ENCODE data around the gene KRT86. TPM values are rescaled to one million over a fixed set of nuclear protein-coding genes. Genes with fewer than 3 reads are reported as not detected.
A peak's percentile ranks its signal among the peaks of the same experiment; 100 is the strongest.

KRT86 gene
- total RNA-seq, 5 donors from 2014 or later (not counting 1 experiment from before 2014, with no cell fraction given) = 0.35 TPM; not detected in 4

- Histone ChIP-seq H3K27ac (ENCODE audit: low read length) (no peak overlapping the region), H3K27me3 (replicated peaks in 1 of 2; ENCODE audit: control insufficient read depth in 2 of 2, extremely low read depth in 1 of 2, insufficient read depth in 2 of 2, low read length in 1 of 2) (peaks cover 6 to 41% of the 10 kb centered on the region in 2 experiments), H3K4me3 (ENCODE audit: control insufficient read depth in 1 of 2, extremely low read depth in 1 of 2, low read length in 1 of 2) (no peak overlapping the region), H3K36me3 (ENCODE audit: control insufficient read depth in 2 of 2, extremely low read depth in 1 of 2, insufficient read depth in 1 of 2, low read length in 1 of 2) (no peaks in the 10 kb centered on the region), H3K9me3 (no peaks in the 10 kb centered on the region), H3K4me1 (ENCODE audit: control insufficient read depth in 1 of 2, extremely low read depth in 1 of 2, insufficient read depth in 2 of 2, low read length in 2 of 2) (peaks cover 0 to 23% of the 10 kb centered on the region in 2 experiments)
- H3K27me3 Mint-ChIP-seq = peaks cover 41 to 45% of the 10 kb centered on the region in 2 donors
- H3K4me3 Mint-ChIP-seq = no peak overlapping the region
- CTCF ChIA-PET = no interaction called here
- no peaks in the 10 kb centered on the region for H3K36me3 Mint-ChIP-seq
- H3K4me1 Mint-ChIP-seq = peaks cover 18 to 29% (median 24%) of the 10 kb centered on the region in 3 donors
- DNase-seq = no peak
- H3K27ac Mint-ChIP-seq = no peak overlapping the region
- no peak for ATAC-seq (replicated peaks in 1 of 4)
- POLR2A ChIA-PET = interaction anchor here in 1 of 2 donors (0.5 kb wide), 1 partner anchor 778 kb away, joined by 4 read pairs; no protein-coding TSS in a partner anchor
- H3K9me3 Mint-ChIP-seq = no peaks in the 10 kb centered on the region
- WGBS (ENCODE audit: insufficient coverage) = no CpG with 5 or more reads among the region's 11 CpGs
Measured at GRCh38 chr12:52305921-52306705, 31.7 kb downstream of the KRT86 start.

DNA sequence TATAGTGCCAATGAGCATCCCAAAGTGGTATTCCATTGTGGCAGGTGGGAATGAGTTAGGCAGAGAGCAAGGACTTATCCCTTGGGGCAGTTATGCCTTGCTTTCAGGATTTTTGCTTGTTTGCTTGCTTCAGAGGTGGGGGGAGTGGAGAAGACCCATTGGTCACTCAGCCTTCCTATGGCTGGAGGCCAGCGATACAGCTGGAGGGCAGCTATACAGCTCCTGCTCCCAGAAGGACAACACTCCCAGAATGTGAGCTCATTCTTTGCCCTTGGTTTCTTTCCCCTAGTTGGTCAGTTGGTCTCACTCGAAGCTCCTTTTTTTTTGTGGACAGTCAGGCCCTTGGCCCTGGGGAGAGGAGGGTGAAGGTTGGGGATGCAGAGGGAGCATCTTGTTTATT, 32.3 kb downstream of the KRT86 start:
- Mint-ChIP-seq H3K36me3 (no peaks in the 10 kb centered on the region), H3K9me3 (no peaks in the 10 kb centered on the region), H3K27me3 (peaks cover 47 to 50% of the 10 kb centered on the region in 2 donors), H3K4me1 (peaks cover 18 to 29% (median 24%) of the 10 kb centered on the region in 3 donors), H3K4me3 (no peak overlapping the region), H3K27ac (no peak overlapping the region)
- Histone ChIP-seq H3K36me3 (ENCODE audit: control insufficient read depth in 2 of 2, extremely low read depth in 1 of 2, insufficient read depth in 1 of 2, low read length in 1 of 2) (no peaks in the 10 kb centered on the region), H3K27ac (ENCODE audit: low read length) (no peak overlapping the region), H3K9me3 (no peaks in the 10 kb centered on the region), H3K27me3 (replicated peaks in 1 of 2; ENCODE audit: control insufficient read depth in 2 of 2, extremely low read depth in 1 of 2, insufficient read depth in 2 of 2, low read length in 1 of 2) (peaks cover 9 to 46% of the 10 kb centered on the region in 2 experiments), H3K4me3 (ENCODE audit: control insufficient read depth in 1 of 2, extremely low read depth in 1 of 2, low read length in 1 of 2) (no peak overlapping the region), H3K4me1 (ENCODE audit: control insufficient read depth in 1 of 2, extremely low read depth in 1 of 2, insufficient read depth in 2 of 2, low read length in 2 of 2) (peaks cover 0 to 23% of the 10 kb centered on the region in 2 experiments)
- POLR2A ChIA-PET = interaction anchor here in 1 of 2 donors (0.5 kb wide), 1 partner anchor 778 kb away, joined by 4 read pairs; no protein-coding TSS in a partner anchor
- no peak for DNase-seq
- no peak for ATAC-seq (replicated peaks in 1 of 4)
- 64% methylated on average over 1 of the region's 2 CpGs for WGBS (ENCODE audit: insufficient coverage)
- CTCF ChIA-PET = no interaction called here

- Mint-ChIP-seq H3K9me3 (no peaks in the 10 kb centered on the region), H3K27ac (peak overlapping the region in 1 of 2 donors; percentile 74), H3K4me3 (peak overlapping the region; percentile 28 to 57 (median 55)), H3K4me1 (peaks cover 18 to 29% (median 24%) of the 10 kb centered on the region in 3 donors), H3K36me3 (no peaks in the 10 kb centered on the region), H3K27me3 (peaks cover 59 to 62% of the 10 kb centered on the region in 2 donors)
- peak; percentile 56 to 81 (median 62) for ATAC-seq (replicated peaks in 1 of 4)
- peak in 23 of 35 experiments; percentile 8 to 55 (median 24) for DNase-seq
- Histone ChIP-seq H3K9me3 (no peaks in the 10 kb centered on the region), H3K27ac (ENCODE audit: low read length) (no peak overlapping the region), H3K4me1 (ENCODE audit: control insufficient read depth in 1 of 2, extremely low read depth in 1 of 2, insufficient read depth in 2 of 2, low read length in 2 of 2) (peaks cover 0 to 23% of the 10 kb centered on the region in 2 experiments), H3K27me3 (replicated peaks in 1 of 2; ENCODE audit: control insufficient read depth in 2 of 2, extremely low read depth in 1 of 2, insufficient read depth in 2 of 2, low read length in 1 of 2) (peaks cover 9 to 58% of the 10 kb centered on the region in 2 experiments), H3K36me3 (ENCODE audit: control insufficient read depth in 2 of 2, extremely low read depth in 1 of 2, insufficient read depth in 1 of 2, low read length in 1 of 2) (no peaks in the 10 kb centered on the region), H3K4me3 (ENCODE audit: control insufficient read depth in 1 of 2, extremely low read depth in 1 of 2, low read length in 1 of 2) (no peak overlapping the region)
- 10% methylated on average over 60 of the region's 71 CpGs for WGBS (ENCODE audit: insufficient coverage)
- ChIA-PET POLR2A (no interaction called here), CTCF (interaction anchor here in 1 of 2 donors (0.6 kb wide), 1 partner anchor 25 kb away, joined by 13 read pairs; no protein-coding TSS in a partner anchor)
Measured at GRCh38 chr12:52307836-52308805, 33.7 kb downstream of the KRT86 start.

DNA sequence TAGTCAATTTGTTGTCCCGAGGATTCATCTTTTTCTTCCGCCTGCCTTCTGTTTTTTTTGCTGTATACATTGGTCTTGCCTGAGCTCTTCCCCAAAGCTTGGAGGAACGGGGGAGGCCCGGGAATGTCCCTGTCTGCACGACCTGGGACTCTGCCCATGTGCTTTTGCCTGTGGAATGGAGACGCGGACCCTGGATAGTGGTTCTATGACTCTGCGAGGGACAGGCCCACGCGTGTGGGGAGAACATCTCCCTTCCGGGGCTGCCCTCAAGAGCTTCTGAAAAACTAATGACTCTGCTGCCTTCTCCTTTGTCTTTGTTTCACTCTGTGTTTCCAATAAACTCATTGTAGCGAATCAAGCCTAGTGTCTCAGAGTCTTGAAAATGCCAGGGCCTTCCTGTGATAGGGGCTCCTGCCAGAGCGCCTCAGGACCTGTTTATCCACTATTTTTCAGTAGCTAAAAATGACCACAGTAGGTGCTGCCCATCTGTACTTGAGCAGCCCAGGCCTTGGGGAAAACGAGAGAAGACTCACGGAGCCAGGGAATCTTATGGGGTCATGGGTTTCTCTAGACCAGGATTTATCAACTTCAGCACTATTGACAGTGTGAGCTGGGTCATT, 34.5 kb downstream of the KRT86 start:
- Mint-ChIP-seq H3K27me3 (peaks cover 59 to 67% of the 10 kb centered on the region in 2 donors), H3K4me3 (peak overlapping the region; percentile 3 to 57 (median 55)), H3K9me3 (no peaks in the 10 kb centered on the region), H3K4me1 (peaks cover 18 to 29% (median 24%) of the 10 kb centered on the region in 3 donors), H3K27ac (peak overlapping the region in 1 of 2 donors; percentile 74), H3K36me3 (no peaks in the 10 kb centered on the region)
- H3K9me3 ChIP-seq = no peaks in the 10 kb centered on the region
- CTCF ChIA-PET = interaction anchor here in 1 of 2 donors (0.6 kb wide), 1 partner anchor 25 kb away, joined by 13 read pairs; no protein-coding TSS in a partner anchor
- H3K4me1 ChIP-seq (ENCODE audit: control insufficient read depth in 1 of 2, extremely low read depth in 1 of 2, insufficient read depth in 2 of 2, low read length in 2 of 2) = peaks cover 0 to 23% of the 10 kb centered on the region in 2 experiments
- WGBS (ENCODE audit: insufficient coverage) = 63% methylated on average over 15 of the region's 15 CpGs
- ATAC-seq (replicated peaks in 1 of 4) = no peak
- no peak for DNase-seq
- no peak overlapping the region for H3K27ac ChIP-seq (ENCODE audit: low read length)
- peaks cover 9 to 66% of the 10 kb centered on the region in 2 experiments for H3K27me3 ChIP-seq (replicated peaks in 1 of 2; ENCODE audit: control insufficient read depth in 2 of 2, extremely low read depth in 1 of 2, insufficient read depth in 2 of 2, low read length in 1 of 2)
- no peaks in the 10 kb centered on the region for H3K36me3 ChIP-seq (ENCODE audit: control insufficient read depth in 2 of 2, extremely low read depth in 1 of 2, insufficient read depth in 1 of 2, low read length in 1 of 2)
- POLR2A ChIA-PET = interaction anchor here in 1 of 2 donors (0.5 kb wide), 1 partner anchor 96 kb away, joined by 3 read pairs; no protein-coding TSS in a partner anchor
- H3K4me3 ChIP-seq (ENCODE audit: control insufficient read depth in 1 of 2, extremely low read depth in 1 of 2, low read length in 1 of 2) = no peak overlapping the region

- peaks cover 9 to 72% of the 10 kb centered on the region in 2 experiments for H3K27me3 ChIP-seq (replicated peaks in 1 of 2; ENCODE audit: control insufficient read depth in 2 of 2, extremely low read depth in 1 of 2, insufficient read depth in 2 of 2, low read length in 1 of 2)
- Mint-ChIP-seq H3K9me3 (no peaks in the 10 kb centered on the region), H3K36me3 (no peaks in the 10 kb centered on the region), H3K27ac (no peak overlapping the region), H3K27me3 (peaks cover 54 to 64% of the 10 kb centered on the region in 2 donors), H3K4me3 (no peak overlapping the region), H3K4me1 (peaks cover 7 to 18% (median 10%) of the 10 kb centered on the region in 3 donors)
- H3K4me1 ChIP-seq (ENCODE audit: control insufficient read depth in 1 of 2, extremely low read depth in 1 of 2, insufficient read depth in 2 of 2, low read length in 2 of 2) = peaks cover 0 to 12% of the 10 kb centered on the region in 2 experiments
- H3K27ac ChIP-seq (ENCODE audit: low read length) = no peak overlapping the region
- ATAC-seq (replicated peaks in 1 of 4) (no peak), DNase-seq (no peak)
- H3K4me3 ChIP-seq (ENCODE audit: control insufficient read depth in 1 of 2, extremely low read depth in 1 of 2, low read length in 1 of 2) = no peak overlapping the region
- no peaks in the 10 kb centered on the region for H3K9me3 ChIP-seq
- no peaks in the 10 kb centered on the region for H3K36me3 ChIP-seq (ENCODE audit: control insufficient read depth in 2 of 2, extremely low read depth in 1 of 2, insufficient read depth in 1 of 2, low read length in 1 of 2)
- CTCF ChIA-PET = interaction anchor here in 1 of 2 donors (1.1 kb wide), 1 partner anchor 20 kb away, joined by 3 read pairs; no protein-coding TSS in a partner anchor
- WGBS (ENCODE audit: insufficient coverage) = 75% methylated on average over 3 of the region's 5 CpGs
- POLR2A ChIA-PET = no interaction called here
Measured at GRCh38 chr12:52310622-52311284, 36.3 kb downstream of the KRT86 start.
